HCT116 (cell line): ENCODE measurements around the gene SLC16A1. TPM values are rescaled to one million over a fixed set of nuclear protein-coding genes. Genes with fewer than 3 reads are reported as not detected.
"Not testable (repeated sequence)": the region's sequence is repeated elsewhere in the genome, so short reads cannot be mapped to it uniquely, and the experiment has no call there.

ENCODE experiments used
- ATAC-seq: fragments of 200-7000 bp; cut with Tn5 transposase; 2 replicates; pipeline ENCODE4 v1.9.1; 2020; ENCODE audit warnings: mild to moderate bottlenecking, moderate library complexity
- BruUV-seq: library from RNA; stranded (reverse); fragments of 400-500 nt; replicated peaks from 2 replicates; lab custom pipeline; 2021; lab: Mats Ljungman, UMichigan
- CTCF ChIA-PET: fragments of 300-600 bp; sonication (Branson Sonifier 250); formaldehyde crosslinking; loops from one replicate; lab custom pipeline; 2021; ENCODE audit warnings: antibody characterized with exemption; lab: Charles Lee
- POLR2A ChIA-PET: fragments of 300-600, 350-600 bp; sonication (Branson Sonifier 250); formaldehyde crosslinking; loops from one replicate; lab custom pipeline; 2021; ENCODE audit warnings: antibody characterized with exemption; lab: Charles Lee
- RAD21 ChIA-PET, 2 experiments: fragments of 300-600 bp; sonication (Branson Sonifier 250); formaldehyde crosslinking; loops; one replicate each; lab custom pipeline; 2023; ENCODE audit warnings: low total read pairs in 2 of 2; ENCODE audit not compliant: uncharacterized antibody in 2 of 2, unreplicated experiment in 2 of 2, low non-redundant PET in 1 of 2; lab: Charles Lee
- DNase-seq: peaks from one replicate; pipeline ENCODE4 v3.0.0-alpha.2; 2010; ENCODE audit warnings: low read depth, low spot score
- H2AFZ ChIP-seq: fragments of 200-600 bp; shearing (Covaris generic), sonication (generic); 2 replicates; pipeline ENCODE4 v1.6.1; 2017; ENCODE audit warnings: low read depth, mixed run types, mixed read lengths, antibody characterized with exemption, low read length; ENCODE audit not compliant: poor library complexity, severe bottlenecking
- H3K27ac ChIP-seq: 2 replicates; pipeline ENCODE4 v1.5.1; 2012; ENCODE audit warnings: low read depth, low read length
- H3K27me3 ChIP-seq: fragments of 200-600 bp; sonication (generic); 2 replicates; pipeline ENCODE4 v1.6.1; 2016; ENCODE audit warnings: mixed run types, low read length, mixed read lengths; ENCODE audit not compliant: insufficient read depth
- H3K36me3 ChIP-seq, 2 experiments: fragments of 200-500 bp in 1 of 2; fragments of 200-600 bp in 1 of 2; sonication (Bioruptor generic) in 1 of 2; sonication (generic) in 1 of 2; 2 replicates each; pipeline versions ENCODE4 v1.5.1 to v1.6.1; 2014 to 2016; ENCODE audit warnings: low read length in 2 of 2, inconsistent platforms in 1 of 2, mixed read lengths in 1 of 2, mixed run types in 1 of 2; ENCODE audit not compliant: insufficient read depth in 2 of 2, control insufficient read depth in 1 of 2
- H3K4me1 ChIP-seq, 2 experiments: fragments of 200-600 bp in 1 of 2; sonication (generic) in 1 of 2; 2 replicates each; pipeline versions ENCODE4 v1.5.1 to v1.6.1; 2012 to 2017; ENCODE audit warnings: low read length in 2 of 2, inconsistent platforms in 1 of 2, mild to moderate bottlenecking in 1 of 2, mixed read lengths in 1 of 2, mixed run types in 1 of 2, moderate library complexity in 1 of 2; ENCODE audit not compliant: insufficient read depth in 2 of 2, control insufficient read depth in 1 of 2
- H3K4me2 ChIP-seq: fragments of 200-600 bp; sonication (generic); 2 replicates; pipeline ENCODE4 v1.6.1; 2017; ENCODE audit warnings: mixed run types, low read length, mixed read lengths
- H3K4me3 ChIP-seq, 2 experiments: fragments of 200-600 bp in 1 of 2; sonication (generic) in 1 of 2; replicated peaks in 1 of 2; 2 replicates each; pipeline ENCODE4 v1.5.1; 2011 to 2016; ENCODE audit warnings: low read length in 2 of 2, control low read depth in 1 of 2, low read depth in 1 of 2, mild to moderate bottlenecking in 1 of 2, mixed read lengths in 1 of 2, mixed run types in 1 of 2
- H3K79me2 ChIP-seq: fragments of 200-600 bp; sonication (generic); 2 replicates; pipeline ENCODE4 v1.6.1; 2017; ENCODE audit warnings: mild to moderate bottlenecking, mixed run types, low read length, moderate library complexity, mixed read lengths; ENCODE audit not compliant: insufficient read depth
- H3K9ac ChIP-seq: fragments of 200-600 bp; sonication (generic); 2 replicates; pipeline ENCODE4 v1.6.1; 2016; ENCODE audit warnings: low read length, mixed read lengths
- H3K9me2 ChIP-seq: fragments of 200-600 bp; sonication (generic), shearing (Covaris generic); 2 replicates; pipeline ENCODE4 v1.6.1; 2017; ENCODE audit warnings: mixed run types, mild to moderate bottlenecking, moderate library complexity; ENCODE audit not compliant: insufficient read depth
- H3K9me3 ChIP-seq, 2 experiments: fragments of 200-500 bp in 1 of 2; fragments of 200-600 bp in 1 of 2; sonication (Bioruptor generic) in 1 of 2; sonication (generic) in 1 of 2; 2 replicates each; pipeline ENCODE4 v1.6.1; 2014 to 2017; ENCODE audit warnings: low read length in 2 of 2, mixed read lengths in 2 of 2, inconsistent platforms in 1 of 2, low read depth in 1 of 2, mild to moderate bottlenecking in 1 of 2, mixed run types in 1 of 2, moderate library complexity in 1 of 2; ENCODE audit not compliant: control insufficient read depth in 1 of 2, insufficient read depth in 1 of 2
- H4K20me1 ChIP-seq: fragments of 200-600 bp; sonication (generic), shearing (Covaris generic); 2 replicates; pipeline ENCODE4 v1.6.1; 2017; ENCODE audit warnings: mixed run types, mild to moderate bottlenecking, moderate library complexity; ENCODE audit not compliant: insufficient read depth
- CEBPB ChIP-seq: IDR thresholded peaks from 2 replicates; pipeline ENCODE4 v1.6.1; 2012; ENCODE audit warnings: low read depth
- FOSL1 ChIP-seq: IDR thresholded peaks from 2 replicates; pipeline ENCODE4 v1.6.1; 2012; ENCODE audit warnings: low read depth
- intact Hi-C: fragments of 100-400 bp; cut with micrococcal nuclease; formaldehyde crosslinking; loops from 2 replicates; pipeline ENCODE4 v1.10.0; 2022
- total RNA-seq: library from RNA; stranded (reverse); gene quantifications from one replicate; pipeline ENCODE4 v1.2.1, GENCODE V29; 2021; ENCODE audit not compliant: unreplicated experiment

Gene SLC16A1
- total RNA-seq, 1 experiment from 2014 or later: 96.7 TPM

- Histone ChIP-seq H3K9ac (no peak overlapping the region), H2AFZ (no peak overlapping the region), H3K9me2 (no peaks in the 10 kb centered on the region), H3K36me3 (no peaks in the 10 kb centered on the region), H3K4me3 (no peak overlapping the region), H3K27ac (no peak overlapping the region), H3K9me3 (no peaks in the 10 kb centered on the region), H3K27me3 (no peaks in the 10 kb centered on the region), H3K4me2 (no peak overlapping the region), H3K4me1 (no peaks in the 10 kb centered on the region), H4K20me1 (no peaks in the 10 kb centered on the region), H3K79me2 (no peaks in the 10 kb centered on the region)
- ChIA-PET POLR2A (no interaction called here), CTCF (no interaction called here), RAD21 (no interaction called here)
- DNase-seq (no peak), ATAC-seq (no peak)
- BruUV-seq: no TSS peak
- TF ChIP-seq CEBPB: no peak
- intact Hi-C loops: no loop called here
Observed at GRCh38 chr1:112888630-112889029, 67.4 kb downstream of the SLC16A1 start.

- no peak for TF ChIP-seq FOSL1
- H3K27me3 ChIP-seq: no peaks in the 10 kb centered on the region
- no peak overlapping the region for H3K27ac ChIP-seq
- H3K9me2 ChIP-seq: no peaks in the 10 kb centered on the region
- BruUV-seq: no TSS peak
- H3K9me3 ChIP-seq: no peaks in the 10 kb centered on the region
- no peak overlapping the region for H3K4me2 ChIP-seq
- no peaks in the 10 kb centered on the region for H3K79me2 ChIP-seq
- ChIA-PET CTCF (no interaction called here), RAD21 (no interaction called here), POLR2A (no interaction called here)
- DNase-seq: no peak
- H4K20me1 ChIP-seq: no peaks in the 10 kb centered on the region
- H2AFZ ChIP-seq: no peak overlapping the region
- no peak; the same call in 1 of the 2 replicates for ATAC-seq
- H3K36me3 ChIP-seq: no peaks in the 10 kb centered on the region
- H3K9ac ChIP-seq: no peak overlapping the region
- no peak overlapping the region for H3K4me3 ChIP-seq
- intact Hi-C loops: no loop called here
- H3K4me1 ChIP-seq: no peaks in the 10 kb centered on the region
Observed at GRCh38 chr1:112887599-112888283, 68.3 kb downstream of the SLC16A1 start.

- DNase-seq, H3K9me2 ChIP-seq, H3K4me1 ChIP-seq, H3K27me3 ChIP-seq, H4K20me1 ChIP-seq, H3K9me3 ChIP-seq, H3K79me2 ChIP-seq, CTCF ChIA-PET, H3K4me2 ChIP-seq, RAD21 ChIA-PET, H3K4me3 ChIP-seq, BruUV-seq, H3K27ac ChIP-seq, ATAC-seq, H3K9ac ChIP-seq, H2AFZ ChIP-seq, H3K36me3 ChIP-seq: not testable (repeated sequence)
- POLR2A ChIA-PET: interaction anchor here (0.6 kb wide), 1 partner anchor 13 kb away, joined by 3 read pairs; no protein-coding TSS in a partner anchor
- intact Hi-C loops: loop anchor here (5.0 kb wide), 1 partner anchor 168 kb away; the partner anchor contains the start of gene PPM1J
Observed at GRCh38 chr1:112884996-112885395, 71.0 kb downstream of the SLC16A1 start.
